NCI-H1092 (cell line): ENCODE data around the gene ZNF680.
"Not testable (repeated sequence)": the region's sequence is repeated elsewhere in the genome, so short reads cannot be mapped to it uniquely, and the experiment has no call there.

Experiments
- DNase-seq: peaks from one replicate; lab custom pipeline; 2025; lab: John Stamatoyannopoulos, UW

Gene ZNF680

DNA sequence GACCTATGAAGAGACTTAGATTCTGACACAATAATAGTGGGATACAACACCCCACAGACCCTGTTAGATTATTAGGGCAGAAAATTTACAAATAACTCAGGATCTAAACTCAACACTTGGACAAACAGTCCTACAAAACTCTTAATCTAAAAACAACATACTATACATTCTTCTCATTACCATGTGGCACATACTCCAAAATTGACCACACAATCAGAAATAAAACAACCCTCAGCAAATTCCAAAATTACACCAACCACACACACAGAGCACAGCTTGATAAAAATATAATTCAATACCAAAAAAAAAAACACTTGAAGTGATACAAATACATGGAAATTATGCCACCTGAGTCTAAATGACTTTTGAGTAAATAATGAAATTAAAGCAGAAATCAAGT lies 7.8 kb downstream of the ZNF680 start:
- DNase-seq: no peak

DNA sequence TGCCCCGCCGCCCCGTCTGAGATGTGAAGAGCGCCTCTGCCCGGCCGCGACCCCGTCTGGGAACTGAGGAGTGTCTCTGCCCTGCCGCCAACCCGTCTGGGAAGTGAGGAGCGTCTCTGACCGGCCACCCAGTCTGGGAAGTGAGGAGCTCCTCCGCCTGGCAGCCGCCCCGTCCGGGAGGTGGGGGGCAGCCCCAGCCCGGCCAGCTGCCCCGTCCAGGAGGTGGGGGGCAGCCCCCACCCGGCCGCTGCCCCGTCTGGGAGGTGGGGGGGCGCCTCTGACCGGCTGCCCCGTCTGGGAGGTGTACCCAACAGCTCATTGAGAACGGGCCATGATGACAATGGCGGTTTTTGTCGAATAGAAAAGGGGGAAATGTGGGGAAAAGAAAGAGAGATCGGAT lies 8.7 kb downstream of the ZNF680 start:
- DNase-seq: not testable (repeated sequence)

DNA sequence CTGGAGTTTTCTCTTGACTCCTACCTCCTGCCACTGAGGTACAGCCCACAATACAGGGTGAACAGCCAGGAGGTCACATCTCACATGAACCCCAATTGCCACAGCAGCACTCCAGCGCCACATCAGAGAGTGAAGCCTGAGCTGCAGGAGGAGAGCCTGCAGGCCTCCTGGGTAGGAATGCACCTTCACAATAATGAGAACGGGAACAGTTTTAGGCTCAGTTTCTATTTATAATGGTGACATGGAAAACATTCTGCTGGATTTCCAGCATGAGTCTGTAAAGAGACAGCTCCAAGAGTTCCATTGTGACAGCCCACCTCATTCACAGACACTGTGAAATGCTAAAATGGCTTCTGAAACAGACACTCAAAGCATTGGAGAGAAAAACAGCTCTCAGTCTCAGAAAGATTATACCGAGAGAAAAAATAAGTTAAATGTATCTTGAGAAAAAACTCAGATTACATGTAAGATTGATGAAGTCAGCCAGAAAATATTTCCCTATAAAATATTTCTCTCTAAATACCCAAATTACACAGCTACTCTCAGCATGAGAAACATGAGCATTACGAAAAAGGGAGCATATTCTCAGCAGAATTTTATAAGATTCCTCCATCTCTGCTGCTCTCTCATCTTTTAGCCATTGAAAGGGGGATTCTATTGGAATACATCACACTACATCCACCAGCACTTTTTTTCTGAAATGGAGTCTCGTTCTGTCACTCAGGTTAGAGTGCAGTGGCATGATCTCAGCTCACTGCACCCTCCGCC lies 11.3 kb downstream of the ZNF680 start:
- DNase-seq: no peak

DNA sequence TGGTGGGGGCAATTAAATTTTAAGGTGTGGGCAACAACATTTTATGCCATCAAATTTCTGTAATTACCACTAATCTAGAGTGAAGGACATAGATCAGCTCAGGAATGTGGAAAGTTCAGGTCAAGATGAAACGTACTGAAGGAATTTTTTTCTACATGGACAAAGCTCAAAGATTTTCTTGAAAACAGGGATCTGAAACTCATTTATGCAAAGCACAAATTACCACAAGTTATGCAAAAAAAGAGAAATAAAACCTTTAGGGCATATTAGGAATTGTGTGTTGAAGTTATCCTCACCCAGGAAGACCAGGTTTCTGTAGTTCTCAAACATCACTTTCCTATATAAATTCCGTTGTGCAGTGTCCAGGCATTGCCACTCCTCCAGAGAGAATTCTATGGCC lies 18.9 kb downstream of the ZNF680 start:
- no peak for DNase-seq

DNA sequence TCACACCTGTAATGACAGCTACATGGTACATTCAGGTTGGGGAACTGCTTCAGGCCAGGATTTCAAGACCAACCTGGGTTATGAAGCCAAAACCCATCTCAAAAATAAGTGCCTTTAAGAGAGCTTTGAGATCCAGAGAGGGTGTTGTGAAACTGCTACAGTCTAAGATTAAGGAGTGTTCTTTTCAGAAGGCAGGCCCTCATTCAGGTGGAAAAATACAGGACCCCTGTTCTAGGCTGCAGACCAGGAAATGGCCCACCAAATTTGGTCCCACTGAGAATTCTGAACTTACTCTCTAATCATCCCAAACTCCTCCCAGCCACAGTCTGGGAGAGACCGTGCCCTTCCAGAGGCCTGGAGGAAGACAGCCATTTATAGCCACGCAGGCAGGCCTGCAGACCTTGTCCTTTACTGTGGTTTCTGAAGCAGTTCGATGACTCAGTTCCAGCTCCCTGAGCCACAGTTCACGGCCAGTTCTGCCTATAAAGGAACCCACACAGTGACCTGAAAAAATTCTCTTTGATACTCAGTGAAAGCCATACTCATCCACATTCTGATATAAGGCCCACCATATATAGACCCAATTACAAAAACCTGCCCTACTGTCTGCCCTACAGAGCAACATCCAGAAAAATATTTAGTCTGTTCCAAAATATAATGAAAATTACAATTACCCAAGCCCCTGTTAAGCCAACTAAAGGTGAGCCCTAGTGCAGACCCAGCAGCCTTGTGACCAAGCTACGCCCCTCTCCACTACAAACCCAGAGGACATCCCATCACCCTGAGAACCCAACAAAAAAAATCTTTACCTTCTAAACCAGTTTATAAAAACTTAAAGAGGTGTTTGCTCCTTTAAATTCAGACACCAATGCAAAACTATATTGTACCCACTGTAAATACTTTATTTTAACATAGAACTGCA lies 21.2 kb downstream of the ZNF680 start:
- no peak for DNase-seq

DNA sequence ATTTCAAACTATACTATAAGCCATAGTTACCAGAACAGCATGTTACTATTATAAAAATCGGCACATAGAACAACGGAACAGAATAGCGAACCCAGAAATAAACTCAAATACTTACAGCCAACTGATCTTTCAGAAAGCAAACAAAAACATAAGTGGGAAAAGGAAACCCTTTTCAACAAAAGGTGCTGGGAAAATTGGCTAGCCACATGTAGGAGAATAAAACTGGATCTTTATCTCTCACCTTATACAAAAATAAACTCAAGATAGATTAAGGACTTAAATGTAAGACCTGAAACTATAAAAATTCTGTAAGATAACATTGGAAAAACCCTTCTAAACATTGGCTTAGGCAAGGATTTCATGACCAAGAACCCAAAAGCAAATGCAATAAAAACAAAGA lies 29.1 kb downstream of the ZNF680 start:
- DNase-seq: no peak

DNA sequence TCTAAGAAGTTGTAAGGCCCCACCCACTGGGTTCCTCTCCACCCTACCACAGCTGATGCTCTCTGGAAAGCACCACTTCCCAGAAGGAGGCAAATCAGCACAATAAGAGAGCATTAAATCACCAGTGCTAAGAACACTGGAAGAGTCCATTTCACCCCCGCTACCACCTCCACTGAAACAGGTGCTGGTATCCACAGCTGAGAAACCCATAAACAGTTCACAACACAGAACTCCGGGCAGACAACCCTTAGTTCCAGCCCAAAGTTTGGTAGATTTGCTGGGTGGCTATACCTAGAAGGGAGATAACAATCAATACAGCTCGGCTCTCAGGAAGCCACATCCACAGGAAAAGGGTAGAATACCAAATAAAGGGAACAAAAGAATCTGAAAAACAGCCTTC lies 34.1 kb downstream of the ZNF680 start:
- no peak for DNase-seq

DNA sequence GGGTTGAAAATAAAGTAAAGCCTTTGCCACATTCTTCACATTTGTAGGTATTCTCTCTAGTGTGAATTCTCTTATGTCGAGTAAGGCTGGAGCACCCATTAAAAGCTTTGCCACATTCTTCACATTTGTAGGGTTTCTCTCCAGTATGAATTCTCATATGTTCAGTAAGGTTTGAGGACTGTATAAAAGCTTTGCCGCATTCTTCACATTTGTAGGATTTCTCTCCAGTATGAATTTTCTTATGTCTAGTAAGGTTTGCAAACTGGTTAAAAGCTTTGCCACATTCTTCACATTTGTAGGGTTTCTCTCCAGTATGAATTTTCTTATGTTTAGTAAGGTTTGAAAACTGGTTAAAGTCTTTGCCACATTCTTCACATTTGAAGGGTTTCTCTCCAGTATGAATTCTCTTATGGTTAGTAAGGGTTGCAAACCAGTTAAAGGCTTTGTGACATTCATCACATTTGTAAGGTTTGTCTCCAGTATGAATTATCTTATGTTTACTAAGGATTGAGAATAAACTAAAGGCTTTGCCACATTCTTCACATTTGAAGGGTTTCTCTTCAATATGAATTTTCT lies 41.4 kb downstream of the ZNF680 start:
- DNase-seq: no peak

DNA sequence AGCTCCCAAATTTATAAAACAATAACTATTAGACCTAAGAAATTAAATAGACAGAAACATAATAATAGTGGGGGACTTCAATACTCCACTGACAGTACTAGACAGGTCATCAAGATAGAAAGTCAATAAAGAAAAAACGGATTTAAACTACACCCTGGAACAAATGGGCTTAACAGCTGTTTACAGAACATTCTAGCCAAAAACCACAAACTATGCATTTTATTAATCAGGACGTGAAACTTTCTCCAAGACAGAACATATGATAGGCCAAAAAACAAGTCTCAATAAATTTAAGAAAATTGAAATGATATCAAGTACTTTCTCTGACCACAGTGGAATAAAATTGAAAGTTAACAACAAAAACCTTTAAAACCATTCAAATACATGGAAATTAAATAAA lies 46.4 kb downstream of the ZNF680 start:
- DNase-seq: no peak

DNA sequence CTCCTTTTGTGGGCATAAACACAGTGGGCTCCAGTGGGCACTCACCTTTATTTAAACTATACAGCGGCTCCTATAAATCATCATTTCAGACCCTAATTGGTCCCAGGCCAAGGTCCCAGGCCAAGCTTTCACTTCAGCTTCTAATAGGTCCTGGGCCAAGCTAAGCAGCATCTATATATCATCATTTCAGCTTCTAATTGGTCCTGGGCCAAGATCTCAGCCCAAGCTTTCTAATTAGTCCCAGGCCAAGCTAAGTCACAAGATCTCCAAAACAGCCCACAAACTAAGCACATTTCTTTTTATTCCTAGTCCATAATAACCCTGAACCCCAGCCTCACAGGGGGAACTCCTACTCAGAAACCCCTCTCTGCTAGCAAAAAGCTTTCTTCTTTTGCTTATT lies 47.1 kb downstream of the ZNF680 start:
- DNase-seq: no peak

DNA sequence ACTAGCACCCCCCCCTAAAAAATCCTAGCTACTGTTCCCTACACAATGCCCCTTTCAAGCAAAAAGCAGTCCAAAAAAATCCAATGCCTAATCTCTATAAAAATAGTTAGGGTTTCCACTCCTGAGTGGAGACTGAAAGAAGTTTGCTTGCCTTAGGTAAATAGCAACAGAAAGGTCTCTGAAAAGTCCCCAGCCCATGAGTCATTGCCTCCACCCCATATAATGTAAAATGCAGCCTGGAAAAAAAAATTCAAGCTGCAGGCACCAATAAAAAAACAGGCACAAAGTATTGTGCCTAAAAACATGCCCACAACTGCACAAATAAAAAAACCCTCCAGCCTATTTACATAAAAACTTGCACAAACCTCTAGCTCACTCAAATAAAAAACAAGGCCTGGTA lies 47.5 kb downstream of the ZNF680 start:
- DNase-seq: no peak

DNA sequence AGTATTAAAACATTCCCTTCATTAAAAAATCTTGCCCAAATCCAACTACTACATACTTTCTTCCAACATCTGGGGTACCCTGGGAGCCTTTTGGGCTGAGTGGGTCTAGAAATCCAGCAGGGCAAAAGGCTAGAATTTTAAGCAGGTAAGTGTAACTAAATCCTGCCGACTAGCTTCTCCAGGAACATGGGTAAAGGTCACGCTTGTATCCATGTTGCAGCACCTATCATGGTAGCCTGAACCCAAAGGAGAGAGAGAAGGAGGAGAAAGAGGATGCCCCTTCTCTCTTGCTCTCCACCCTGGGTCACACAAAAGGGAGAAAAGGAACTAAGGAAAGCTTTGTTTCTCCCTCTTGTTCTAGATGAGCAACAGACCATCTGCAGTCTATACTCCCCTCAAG lies 53.3 kb downstream of the ZNF680 start:
- no peak for DNase-seq

DNA sequence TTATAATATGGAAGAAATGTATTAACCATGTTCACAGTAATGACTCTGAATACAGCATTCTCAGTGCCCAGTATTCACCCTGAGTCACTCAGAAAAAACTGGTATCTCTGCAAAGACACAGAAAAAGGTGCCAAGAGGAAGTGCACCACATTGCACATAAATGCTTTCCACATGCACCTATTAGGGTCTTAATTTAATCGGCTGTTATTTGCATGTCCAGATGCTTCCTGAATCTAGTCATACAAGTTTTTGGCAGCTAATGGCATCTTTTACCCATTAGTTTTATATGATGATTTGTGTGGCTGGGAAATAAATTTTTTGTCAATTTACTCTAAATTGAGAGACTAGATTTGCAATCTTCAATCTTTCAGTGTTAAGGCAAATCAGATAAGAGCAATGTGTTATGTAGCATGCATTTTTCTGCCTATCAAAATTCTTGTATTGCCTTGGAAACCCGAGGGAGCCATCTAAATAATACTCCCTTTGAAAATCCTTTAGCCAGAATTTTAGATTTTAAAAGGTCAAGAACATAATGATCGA lies 58.2 kb downstream of the ZNF680 start:
- no peak for DNase-seq

DNA sequence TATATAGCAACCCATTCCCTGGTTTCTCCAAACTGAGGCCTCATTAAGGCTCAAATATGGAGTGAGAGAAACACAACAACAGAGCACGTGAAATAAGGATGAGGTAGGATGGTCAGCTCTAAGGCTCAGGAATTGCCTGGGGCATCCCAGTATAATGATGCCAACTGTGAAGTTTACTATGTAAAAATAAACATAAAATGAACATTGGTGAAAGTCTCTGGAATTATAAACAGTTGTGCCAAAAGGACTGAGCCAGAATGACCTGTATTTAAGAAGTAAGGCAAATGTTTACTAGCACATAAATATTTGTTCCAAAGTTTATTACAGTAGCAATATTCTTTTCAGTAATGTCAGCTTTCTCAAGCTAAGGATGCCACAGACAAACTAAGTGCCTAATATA lies 64.6 kb downstream of the ZNF680 start:
- DNase-seq: no peak

DNA sequence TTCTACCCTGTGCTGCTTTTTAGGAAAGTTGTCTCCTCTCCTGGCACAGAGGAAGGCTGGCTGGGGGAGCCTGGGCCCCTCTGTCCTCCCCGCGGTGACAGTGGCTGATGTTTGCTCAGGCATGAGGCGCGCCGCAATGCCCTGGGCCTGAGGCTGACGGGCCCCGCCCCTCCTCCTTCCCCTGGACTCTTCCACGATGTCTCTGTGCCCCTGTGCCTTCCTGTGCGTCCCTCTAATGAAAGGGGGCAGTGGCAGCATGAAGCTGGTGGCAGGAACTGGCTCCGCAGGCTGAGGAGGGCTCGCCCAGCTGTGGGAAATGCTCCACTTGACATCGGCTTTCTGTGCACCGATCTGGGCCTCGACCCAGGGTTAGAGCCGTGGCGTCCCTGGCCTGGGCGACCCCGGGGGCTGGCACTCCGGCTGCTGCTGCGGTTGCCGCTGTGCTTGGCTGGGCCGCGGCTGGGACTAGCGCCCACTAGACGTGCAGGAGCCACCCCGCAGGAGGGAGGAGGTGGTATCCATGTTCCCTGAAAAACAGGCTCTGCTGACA lies 67.9 kb downstream of the ZNF680 start:
- DNase-seq: peak; percentile 23

DNA sequence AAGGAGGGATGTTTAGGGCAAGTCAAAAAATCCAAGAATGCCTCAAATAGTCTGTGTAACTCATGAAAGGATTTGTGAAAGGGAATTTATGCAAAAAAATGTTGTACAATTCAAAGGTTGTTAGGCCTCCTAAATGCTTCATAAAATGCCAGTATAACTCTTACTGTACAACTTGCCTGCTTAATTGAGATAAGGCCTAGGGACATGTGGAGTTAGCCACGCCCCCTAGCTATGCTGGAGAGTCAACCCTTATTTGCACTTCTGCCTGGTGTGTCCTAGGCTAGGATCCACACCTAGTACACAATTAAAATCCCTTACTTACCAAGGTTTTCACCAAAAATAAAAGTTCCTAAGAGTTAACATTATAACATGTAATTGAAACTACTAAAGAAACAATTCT lies 77.2 kb downstream of the ZNF680 start:
- no peak for DNase-seq
